OCI-LY1 (cell line): ENCODE data around the gene RC3H2.

Source experiments
- EZH2 ChIP-seq: fragments of 200-600 bp; sonication (generic), shearing (Covaris generic); IDR thresholded peaks from 2 replicates; pipeline ENCODE4 v1.8.0; 2017; ENCODE audit warnings: borderline replicate concordance, mixed run types, mild to moderate bottlenecking, antibody characterized with exemption, low read length, moderate library complexity, mixed read lengths
- TF ChIP-seq, protein P1 (sequence below): fragments of 200-600 bp; sonication (generic), shearing (Covaris generic); IDR thresholded peaks from 2 replicates; pipeline ENCODE4 v1.5.1; 2017; ENCODE audit warnings: mild to moderate bottlenecking, antibody characterized with exemption, low read length, moderate library complexity, mixed read lengths

DNA sequence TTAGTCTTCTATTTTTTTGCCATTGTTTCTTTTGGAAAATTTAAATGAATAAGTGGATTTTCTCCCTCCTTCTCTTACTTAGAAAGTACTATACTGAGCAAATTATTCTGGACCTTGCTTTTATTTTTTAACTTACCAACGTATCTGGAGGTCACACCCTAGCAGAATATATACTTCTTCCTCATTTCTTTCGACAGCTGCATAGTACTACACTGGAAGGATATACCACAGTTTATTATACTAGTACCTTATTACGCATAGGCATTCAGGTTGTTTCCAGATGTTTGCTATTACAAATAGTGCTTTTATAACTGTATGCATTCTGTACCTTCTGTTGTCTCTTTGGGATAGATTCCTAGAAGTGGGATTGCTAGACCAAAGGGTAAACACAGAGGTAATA lies 16.7 kb downstream of the RC3H2 start:
- TF ChIP-seq, protein P1, sequence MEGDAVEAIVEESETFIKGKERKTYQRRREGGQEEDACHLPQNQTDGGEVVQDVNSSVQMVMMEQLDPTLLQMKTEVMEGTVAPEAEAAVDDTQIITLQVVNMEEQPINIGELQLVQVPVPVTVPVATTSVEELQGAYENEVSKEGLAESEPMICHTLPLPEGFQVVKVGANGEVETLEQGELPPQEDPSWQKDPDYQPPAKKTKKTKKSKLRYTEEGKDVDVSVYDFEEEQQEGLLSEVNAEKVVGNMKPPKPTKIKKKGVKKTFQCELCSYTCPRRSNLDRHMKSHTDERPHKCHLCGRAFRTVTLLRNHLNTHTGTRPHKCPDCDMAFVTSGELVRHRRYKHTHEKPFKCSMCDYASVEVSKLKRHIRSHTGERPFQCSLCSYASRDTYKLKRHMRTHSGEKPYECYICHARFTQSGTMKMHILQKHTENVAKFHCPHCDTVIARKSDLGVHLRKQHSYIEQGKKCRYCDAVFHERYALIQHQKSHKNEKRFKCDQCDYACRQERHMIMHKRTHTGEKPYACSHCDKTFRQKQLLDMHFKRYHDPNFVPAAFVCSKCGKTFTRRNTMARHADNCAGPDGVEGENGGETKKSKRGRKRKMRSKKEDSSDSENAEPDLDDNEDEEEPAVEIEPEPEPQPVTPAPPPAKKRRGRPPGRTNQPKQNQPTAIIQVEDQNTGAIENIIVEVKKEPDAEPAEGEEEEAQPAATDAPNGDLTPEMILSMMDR, result no peak
- TF ChIP-seq EZH2, result no peak
